PC-3 (cell line): ENCODE results near the gene COX5A. TPM values are rescaled to one million over a fixed set of nuclear protein-coding genes. Genes with fewer than 3 reads are reported as not detected.
"Not testable (repeated sequence)": the region's sequence is repeated elsewhere in the genome, so short reads cannot be mapped to it uniquely, and the experiment has no call there.

Source experiments
- ATAC-seq: fragments of 200-7000 bp; cut with Tn5 transposase; 2 replicates; pipeline ENCODE4 v1.9.1; 2020; ENCODE audit warnings: mild to moderate bottlenecking, moderate library complexity
- BruUV-seq: library from RNA; stranded (reverse); fragments of 400-500 nt; replicated peaks from 2 replicates; lab custom pipeline; 2021; lab: Mats Ljungman, UMichigan
- CTCF ChIA-PET: fragments of 300-600 bp; sonication (Branson Sonifier 250); formaldehyde crosslinking; loops from one replicate; lab custom pipeline; 2022; ENCODE audit warnings: antibody characterized with exemption; lab: Charles Lee
- POLR2A ChIA-PET: fragments of 300-600 bp; sonication (Branson Sonifier 250); formaldehyde crosslinking; loops from one replicate; lab custom pipeline; 2022; ENCODE audit warnings: antibody characterized with exemption; ENCODE audit not compliant: unreplicated experiment; lab: Charles Lee
- DNase-seq: peaks from one replicate; pipeline ENCODE4 v3.0.0-alpha.2; 2015
- H2AFZ ChIP-seq: fragments of 300-600 bp; sonication (generic); 2 replicates; pipeline ENCODE4 v1.6.0; 2016; ENCODE audit warnings: antibody characterized with exemption, low read length
- H3F3A ChIP-seq: fragments of 300-600 bp; sonication (generic); one replicate; pipeline ENCODE4 v1.6.0; 2017; ENCODE audit warnings: antibody characterized with exemption, low read length, control low read depth, mild to moderate bottlenecking; ENCODE audit not compliant: unreplicated experiment
- H3K27ac ChIP-seq: fragments of 300-600 bp; sonication (generic); 2 replicates; pipeline ENCODE4 v1.5.1; 2016; ENCODE audit warnings: mild to moderate bottlenecking, low read length
- H3K27me3 ChIP-seq: fragments of 300-600 bp; sonication (generic); 2 replicates; pipeline ENCODE4 v1.6.1; 2016; ENCODE audit warnings: low read length, mixed read lengths
- H3K36me3 ChIP-seq: fragments of 300-600 bp; sonication (generic); 2 replicates; pipeline ENCODE4 v1.6.1; 2016; ENCODE audit warnings: low read depth, mixed run types, low read length, mixed read lengths
- H3K4me1 ChIP-seq: fragments of 300-600 bp; sonication (generic); 2 replicates; pipeline ENCODE4 v1.5.1; 2016; ENCODE audit warnings: low read length; ENCODE audit not compliant: insufficient read depth
- H3K4me2 ChIP-seq: fragments of 300-600 bp; sonication (generic); 2 replicates; pipeline ENCODE4 v1.6.0; 2016; ENCODE audit warnings: low read length
- H3K4me3 ChIP-seq: fragments of 300-600 bp; sonication (generic); 2 replicates; pipeline ENCODE4 v1.5.1; 2016; ENCODE audit warnings: mild to moderate bottlenecking, low read length, mixed read lengths
- H3K79me2 ChIP-seq: fragments of 300-600 bp; sonication (generic); 2 replicates; pipeline ENCODE4 v1.6.1; 2017; ENCODE audit warnings: low read length, mixed read lengths
- H3K9ac ChIP-seq: fragments of 300-600 bp; sonication (generic); 2 replicates; pipeline ENCODE4 v1.6.0; 2016; ENCODE audit warnings: mild to moderate bottlenecking, low read length
- H3K9me2 ChIP-seq: fragments of 300-600 bp; sonication (generic); replicated peaks from 2 replicates; pipeline ENCODE4 v1.6.1; 2016; ENCODE audit warnings: mixed run types, low read length, mixed read lengths
- H3K9me3 ChIP-seq: fragments of 300-600 bp; sonication (generic); 2 replicates; pipeline ENCODE4 v1.6.1; 2016; ENCODE audit warnings: low read length, mixed read lengths
- H4K20me1 ChIP-seq: fragments of 300-600 bp; sonication (generic); 2 replicates; pipeline ENCODE4 v1.6.1; 2016; ENCODE audit warnings: low read length, mixed read lengths
- EZH2 ChIP-seq: fragments of 300-600 bp; sonication (generic); IDR thresholded peaks from one replicate; pipeline ENCODE4 v1.6.1; 2017; ENCODE audit warnings: antibody characterized with exemption, mild to moderate bottlenecking, low read length; ENCODE audit not compliant: unreplicated experiment
- EZH2phosphoT487 ChIP-seq: fragments of 300-600 bp; sonication (generic); IDR thresholded peaks from 2 replicates; pipeline ENCODE4 v1.6.1; 2018; ENCODE audit warnings: mild to moderate bottlenecking, antibody characterized with exemption, low read length, borderline replicate concordance
- intact Hi-C: fragments of 100-400 bp; cut with micrococcal nuclease; formaldehyde crosslinking; loops from 2 replicates; pipeline ENCODE4 v1.9.0; 2023
- total RNA-seq: library from RNA; depleted of rRNA; stranded (reverse); fragments of >200 nt; gene quantifications from 2 replicates; pipeline ENCODE4 v1.2.3, GENCODE V29; 2014
- TF ChIP-seq, protein P1 (sequence below): fragments of 300-600 bp; sonication (generic); conservative IDR thresholded peaks from 2 replicates; pipeline ENCODE4 v1.5.1; 2017; ENCODE audit warnings: antibody characterized with exemption, low read depth, mild to moderate bottlenecking, low read length

Gene COX5A
- total RNA-seq, 1 experiment from 2014 or later, result 145 TPM

DNA sequence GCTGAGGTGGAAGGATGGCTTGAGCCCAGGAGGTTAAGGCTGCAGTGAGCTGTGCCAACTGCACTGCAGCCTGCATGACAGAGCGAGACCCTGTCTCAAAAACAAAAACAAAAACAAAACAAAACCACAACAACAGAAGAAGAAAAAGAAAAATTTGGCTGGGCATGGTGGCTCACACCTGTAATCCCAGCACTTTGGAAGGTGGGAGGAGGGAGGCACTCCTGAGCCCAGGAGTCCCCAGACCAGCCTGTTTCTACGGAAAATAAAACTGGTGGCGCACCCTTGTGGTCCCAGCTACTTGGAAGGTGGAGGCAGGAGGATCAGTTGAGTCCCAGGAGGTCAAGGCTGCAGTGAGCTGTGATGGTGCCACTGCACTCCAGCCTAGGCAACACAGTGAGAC lies 2.7 kb downstream of the COX5A start:
- H3K4me3 ChIP-seq, H4K20me1 ChIP-seq, H3K27me3 ChIP-seq, CTCF ChIA-PET, H3K9ac ChIP-seq, H3K27ac ChIP-seq, H3F3A ChIP-seq, H2AFZ ChIP-seq, H3K36me3 ChIP-seq, H3K9me3 ChIP-seq, H3K9me2 ChIP-seq, BruUV-seq, H3K4me1 ChIP-seq, ATAC-seq: not testable (repeated sequence)
- POLR2A ChIA-PET, result interaction anchor here (0.6 kb wide), 1 partner anchor 28 kb away, joined by 3 read pairs; no protein-coding TSS in a partner anchor
- Histone ChIP-seq H3K79me2 (peaks cover 72% of the 10 kb centered on the region), H3K4me2 (peak overlapping the region; percentile 23; the same call in 1 of the 2 replicates)
- TF ChIP-seq, protein P1, sequence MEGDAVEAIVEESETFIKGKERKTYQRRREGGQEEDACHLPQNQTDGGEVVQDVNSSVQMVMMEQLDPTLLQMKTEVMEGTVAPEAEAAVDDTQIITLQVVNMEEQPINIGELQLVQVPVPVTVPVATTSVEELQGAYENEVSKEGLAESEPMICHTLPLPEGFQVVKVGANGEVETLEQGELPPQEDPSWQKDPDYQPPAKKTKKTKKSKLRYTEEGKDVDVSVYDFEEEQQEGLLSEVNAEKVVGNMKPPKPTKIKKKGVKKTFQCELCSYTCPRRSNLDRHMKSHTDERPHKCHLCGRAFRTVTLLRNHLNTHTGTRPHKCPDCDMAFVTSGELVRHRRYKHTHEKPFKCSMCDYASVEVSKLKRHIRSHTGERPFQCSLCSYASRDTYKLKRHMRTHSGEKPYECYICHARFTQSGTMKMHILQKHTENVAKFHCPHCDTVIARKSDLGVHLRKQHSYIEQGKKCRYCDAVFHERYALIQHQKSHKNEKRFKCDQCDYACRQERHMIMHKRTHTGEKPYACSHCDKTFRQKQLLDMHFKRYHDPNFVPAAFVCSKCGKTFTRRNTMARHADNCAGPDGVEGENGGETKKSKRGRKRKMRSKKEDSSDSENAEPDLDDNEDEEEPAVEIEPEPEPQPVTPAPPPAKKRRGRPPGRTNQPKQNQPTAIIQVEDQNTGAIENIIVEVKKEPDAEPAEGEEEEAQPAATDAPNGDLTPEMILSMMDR, result peak; percentile 29; the same call in 1 of the 2 replicates
- DNase-seq, result peak; percentile 39
- intact Hi-C loops, result loop anchor here (5.0 to 10.0 kb wide), 2 partner anchors 33 to 390 kb away; partner anchors contain the start of gene ARID3B

DNA sequence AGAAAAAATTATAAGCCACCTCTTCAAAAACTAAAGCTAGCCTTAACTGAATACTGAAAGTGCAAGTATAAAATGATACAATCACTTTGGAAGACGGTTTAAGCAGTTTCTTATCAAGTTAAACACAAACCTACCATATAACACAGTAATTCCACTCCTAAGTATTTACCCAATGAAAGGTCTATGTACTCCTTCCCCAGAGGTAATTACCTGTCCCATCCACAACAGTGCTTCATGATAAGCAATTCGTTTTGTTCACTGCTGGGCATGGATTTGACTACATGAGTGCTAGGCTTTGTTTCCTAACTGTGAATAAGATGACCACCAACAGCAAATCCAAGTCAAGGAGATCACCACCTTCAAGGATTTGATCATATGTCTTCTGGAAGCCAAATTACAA lies 4.3 kb downstream of the COX5A start:
- BruUV-seq, result no TSS peak
- CTCF ChIA-PET, result no interaction called here

DNA sequence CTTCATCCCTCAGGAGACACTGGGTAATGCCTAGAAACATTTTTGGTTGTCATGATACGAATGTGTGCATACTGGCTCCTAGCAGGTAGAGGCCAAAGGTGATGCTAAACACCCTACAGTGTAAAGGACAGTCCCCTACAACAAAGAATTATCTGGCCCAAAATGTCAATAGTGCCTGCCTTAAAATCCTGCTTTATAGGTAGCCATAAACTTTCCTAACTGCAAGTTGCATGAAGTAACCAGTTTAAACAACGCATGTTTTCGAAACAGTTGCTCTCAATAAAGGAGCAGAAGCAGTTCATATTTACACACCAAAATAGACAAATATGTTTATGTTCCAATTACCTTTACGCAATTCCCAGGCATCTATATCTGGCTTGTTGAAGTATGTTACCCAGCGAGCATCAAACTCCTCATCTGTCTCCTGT lies 9.1 kb downstream of the COX5A start:
- Histone ChIP-seq H3K4me1 (no peaks in the 10 kb centered on the region), H2AFZ (no peak overlapping the region), H3K9me3 (no peaks in the 10 kb centered on the region), H3K9me2 (no peaks in the 10 kb centered on the region), H3F3A (no peaks in the 10 kb centered on the region), H3K27me3 (no peaks in the 10 kb centered on the region), H3K4me3 (no peak overlapping the region), H3K36me3 (peaks cover 34% of the 10 kb centered on the region), H3K79me2 (peaks cover 51% of the 10 kb centered on the region), H4K20me1 (0 out of 2 replicates have a peak, but pooled peaks cover 7% of the 10 kb centered on the region), H3K9ac (no peak overlapping the region), H3K27ac (no peak overlapping the region), H3K4me2 (no peak overlapping the region)
- TF ChIP-seq, protein P1, result no peak
- no peak for TF ChIP-seq EZH2phosphoT487
- TF ChIP-seq EZH2, result no peak
- ChIA-PET CTCF (no interaction called here), POLR2A (no interaction called here)
- BruUV-seq, result no TSS peak
- no peak for DNase-seq
- ATAC-seq, result no peak
- intact Hi-C loops, result no loop called here

More for the DNA sequence above, 4.3 kb downstream of the COX5A start:
- intact Hi-C loops, result loop anchor here (10.0 kb wide), 1 partner anchor 389 kb away; the partner anchor contains the start of gene ARID3B
- DNase-seq (no peak), ATAC-seq (no peak)
- Histone ChIP-seq H3K4me2 (no peak overlapping the region), H3K79me2 (peaks cover 83% of the 10 kb centered on the region), H2AFZ (no peak overlapping the region), H3K9me2 (no peaks in the 10 kb centered on the region), H3K27me3 (no peaks in the 10 kb centered on the region), H3K4me1 (peaks cover 8% of the 10 kb centered on the region; the same call in 1 of the 2 replicates), H3K9ac (no peak overlapping the region), H3K27ac (no peak overlapping the region), H3K36me3 (peaks cover 14% of the 10 kb centered on the region), H3K4me3 (no peak overlapping the region), H3K9me3 (no peaks in the 10 kb centered on the region), H4K20me1 (peaks cover 12% of the 10 kb centered on the region; the same call in 1 of the 2 replicates), H3F3A (no peaks in the 10 kb centered on the region)
- POLR2A ChIA-PET, result no interaction called here
- TF ChIP-seq, protein P1, result no peak
- TF ChIP-seq EZH2phosphoT487 (no peak), EZH2 (no peak)
